Choroid plexus epithelial cell (primary cell): Measurements from ENCODE around the gene BTK.

Experiments
- DNase-seq: peaks from one replicate; pipeline ENCODE4 v3.0.0-alpha.2; 2010; ENCODE audit warnings: low read depth
- H3K4me3 ChIP-seq: 2 replicates; pipeline ENCODE4 v1.5.1; 2011; ENCODE audit warnings: low read depth, mild to moderate bottlenecking, control low read depth, low read length, moderate library complexity
- TF ChIP-seq, protein P1 (sequence below): conservative IDR thresholded peaks from 2 replicates; pipeline ENCODE4 v1.5.1; 2011; ENCODE audit warnings: low read depth, mild to moderate bottlenecking, control low read depth, inconsistent platforms, low read length, moderate library complexity

BTK gene

GRCh38 chrX:101365301-101365795 is 20.6 kb downstream of the BTK start:
- no peak for DNase-seq
- TF ChIP-seq, protein P1, sequence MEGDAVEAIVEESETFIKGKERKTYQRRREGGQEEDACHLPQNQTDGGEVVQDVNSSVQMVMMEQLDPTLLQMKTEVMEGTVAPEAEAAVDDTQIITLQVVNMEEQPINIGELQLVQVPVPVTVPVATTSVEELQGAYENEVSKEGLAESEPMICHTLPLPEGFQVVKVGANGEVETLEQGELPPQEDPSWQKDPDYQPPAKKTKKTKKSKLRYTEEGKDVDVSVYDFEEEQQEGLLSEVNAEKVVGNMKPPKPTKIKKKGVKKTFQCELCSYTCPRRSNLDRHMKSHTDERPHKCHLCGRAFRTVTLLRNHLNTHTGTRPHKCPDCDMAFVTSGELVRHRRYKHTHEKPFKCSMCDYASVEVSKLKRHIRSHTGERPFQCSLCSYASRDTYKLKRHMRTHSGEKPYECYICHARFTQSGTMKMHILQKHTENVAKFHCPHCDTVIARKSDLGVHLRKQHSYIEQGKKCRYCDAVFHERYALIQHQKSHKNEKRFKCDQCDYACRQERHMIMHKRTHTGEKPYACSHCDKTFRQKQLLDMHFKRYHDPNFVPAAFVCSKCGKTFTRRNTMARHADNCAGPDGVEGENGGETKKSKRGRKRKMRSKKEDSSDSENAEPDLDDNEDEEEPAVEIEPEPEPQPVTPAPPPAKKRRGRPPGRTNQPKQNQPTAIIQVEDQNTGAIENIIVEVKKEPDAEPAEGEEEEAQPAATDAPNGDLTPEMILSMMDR = no peak
- H3K4me3 ChIP-seq = no peak overlapping the region

DNA sequence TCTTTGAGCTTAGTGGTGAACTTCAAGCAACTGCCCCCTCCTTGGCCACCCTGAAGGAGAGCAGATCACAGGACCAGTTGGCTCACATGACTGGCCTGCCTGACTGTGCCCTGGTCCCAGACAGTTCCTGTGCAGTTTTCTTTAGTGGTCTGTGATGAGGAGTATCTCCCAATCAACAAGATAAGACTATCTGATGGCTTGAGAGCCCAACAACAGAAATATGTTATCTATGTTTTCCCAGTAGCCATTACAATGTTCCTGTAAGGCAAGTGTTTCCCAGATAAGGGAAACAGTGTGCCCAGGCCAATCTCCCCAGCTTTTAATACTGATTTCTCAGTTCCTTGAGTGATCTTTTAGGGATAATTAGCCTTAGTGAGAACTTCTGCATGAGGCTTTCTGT is 23.2 kb downstream of the BTK start:
- H3K4me3 ChIP-seq = no peak overlapping the region
- TF ChIP-seq, protein P1 = no peak
- no peak for DNase-seq

DNA sequence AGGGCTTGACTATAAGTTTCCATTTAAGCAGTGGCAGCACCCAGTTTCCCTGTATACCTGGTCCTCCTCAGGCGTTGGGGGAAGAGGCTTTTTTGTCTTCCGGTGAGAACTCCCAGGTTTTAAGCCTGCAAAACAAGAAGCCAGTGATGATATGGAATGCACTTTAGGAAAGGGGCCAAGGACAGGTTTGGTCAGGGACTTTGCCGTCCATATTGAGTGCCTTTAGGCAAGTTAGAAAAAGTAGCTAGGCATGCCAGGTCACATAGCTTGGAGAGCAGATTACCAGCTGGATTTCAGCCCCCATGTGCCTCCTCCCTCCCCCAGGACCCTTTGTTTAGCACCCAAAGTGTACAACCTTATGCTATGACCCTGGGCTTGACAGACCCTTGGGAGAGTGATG is 23.9 kb downstream of the BTK start:
- TF ChIP-seq, protein P1 = no peak
- H3K4me3 ChIP-seq = no peak overlapping the region
- no peak for DNase-seq

DNA sequence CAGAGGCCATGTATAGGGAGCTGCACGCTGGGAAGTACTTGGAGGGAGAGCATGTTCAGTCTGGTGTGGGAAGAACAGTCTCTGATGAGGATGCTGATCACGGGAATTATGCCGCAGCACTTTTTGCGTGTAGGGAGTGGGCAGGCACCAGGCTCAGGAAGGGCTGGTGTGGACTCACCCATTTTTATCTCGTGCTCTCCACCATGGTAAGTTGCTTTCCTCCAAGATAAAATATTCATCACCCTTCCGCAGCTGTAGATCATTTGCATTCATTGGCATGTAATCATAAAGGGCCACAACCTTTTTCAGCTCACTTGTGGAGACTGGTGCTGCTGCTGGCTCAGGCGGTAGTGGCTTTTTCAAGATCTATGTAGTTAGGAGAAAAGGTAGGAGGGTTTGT is 25.6 kb downstream of the BTK start:
- TF ChIP-seq, protein P1 = no peak

DNA sequence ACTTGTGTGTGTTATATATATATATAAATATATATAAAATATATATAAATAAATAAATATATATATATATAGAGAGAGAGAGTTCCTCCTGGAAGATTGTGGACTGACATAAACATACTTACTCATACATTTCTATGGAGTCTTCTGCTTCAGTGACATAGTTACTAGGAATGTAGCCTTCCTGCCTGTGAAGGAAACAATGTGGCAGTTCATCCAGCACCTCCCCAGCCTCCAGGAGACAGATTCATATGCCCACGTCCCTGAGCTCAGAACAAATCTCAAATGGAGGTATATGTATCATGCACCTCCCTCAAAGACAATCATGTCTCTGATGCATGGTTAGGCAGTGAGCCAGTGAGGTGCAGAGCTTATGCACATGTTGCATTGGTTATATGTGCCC is 26.0 kb downstream of the BTK start:
- no peak for DNase-seq
- TF ChIP-seq, protein P1 = no peak
- no peak overlapping the region for H3K4me3 ChIP-seq

More for the DNA sequence above, 25.6 kb downstream of the BTK start:
- no peak for DNase-seq
- no peak overlapping the region for H3K4me3 ChIP-seq

DNA sequence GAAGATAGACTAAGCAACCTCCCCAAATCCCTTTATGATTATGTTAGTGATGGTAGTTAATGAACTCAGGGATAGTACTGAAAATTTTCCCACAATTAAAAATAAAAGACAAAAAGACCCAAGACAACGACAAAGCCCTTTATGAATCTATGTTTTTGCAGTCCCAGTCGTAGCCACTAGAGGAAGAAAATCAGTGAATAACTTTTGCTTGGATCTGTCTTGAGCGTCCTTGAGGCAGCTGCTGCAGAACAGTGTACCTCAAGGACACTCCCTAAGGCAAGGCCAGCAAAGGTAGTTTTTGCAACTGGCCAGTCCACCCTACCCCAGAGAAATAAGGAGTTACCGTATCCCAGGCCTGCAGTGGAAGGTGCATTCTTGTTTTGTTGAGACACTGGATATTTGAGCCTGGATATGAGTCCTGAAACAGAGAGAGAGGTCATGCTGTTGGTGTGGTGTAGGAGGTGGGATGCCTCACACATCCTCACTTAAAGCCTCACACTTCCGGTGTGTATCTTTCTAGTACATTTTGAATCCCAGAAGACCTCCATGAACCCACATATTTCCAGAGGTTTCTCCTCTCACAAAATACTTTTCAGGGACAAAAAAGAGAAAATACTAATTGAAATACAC is 28.7 kb downstream of the BTK start:
- H3K4me3 ChIP-seq = no peak overlapping the region
- peak; percentile 40 for DNase-seq
- TF ChIP-seq, protein P1 = peak; percentile 47

DNA sequence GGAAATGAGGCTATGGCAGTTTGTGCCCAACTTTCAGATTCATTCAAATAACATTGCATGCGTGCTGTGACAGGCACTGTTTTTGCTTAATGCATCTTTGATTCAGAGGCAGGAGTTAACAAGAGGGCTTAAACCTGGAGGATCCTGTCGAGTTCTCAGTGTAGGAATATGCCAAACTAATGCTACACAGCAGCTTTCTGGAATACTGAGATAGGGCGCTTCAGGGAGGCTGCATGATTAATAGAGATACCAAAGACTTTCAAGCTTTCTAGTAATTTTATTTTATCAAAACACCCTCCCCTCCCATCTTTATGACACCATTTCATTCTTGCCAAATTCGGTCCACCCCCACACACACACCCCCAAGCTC is 36.8 kb downstream of the BTK start:
- DNase-seq = no peak
- H3K4me3 ChIP-seq = peak overlapping the region; percentile 82
- TF ChIP-seq, protein P1 = no peak
